ENCODE measurements around the gene CSNK1D.

Gene CSNK1D

DNA sequence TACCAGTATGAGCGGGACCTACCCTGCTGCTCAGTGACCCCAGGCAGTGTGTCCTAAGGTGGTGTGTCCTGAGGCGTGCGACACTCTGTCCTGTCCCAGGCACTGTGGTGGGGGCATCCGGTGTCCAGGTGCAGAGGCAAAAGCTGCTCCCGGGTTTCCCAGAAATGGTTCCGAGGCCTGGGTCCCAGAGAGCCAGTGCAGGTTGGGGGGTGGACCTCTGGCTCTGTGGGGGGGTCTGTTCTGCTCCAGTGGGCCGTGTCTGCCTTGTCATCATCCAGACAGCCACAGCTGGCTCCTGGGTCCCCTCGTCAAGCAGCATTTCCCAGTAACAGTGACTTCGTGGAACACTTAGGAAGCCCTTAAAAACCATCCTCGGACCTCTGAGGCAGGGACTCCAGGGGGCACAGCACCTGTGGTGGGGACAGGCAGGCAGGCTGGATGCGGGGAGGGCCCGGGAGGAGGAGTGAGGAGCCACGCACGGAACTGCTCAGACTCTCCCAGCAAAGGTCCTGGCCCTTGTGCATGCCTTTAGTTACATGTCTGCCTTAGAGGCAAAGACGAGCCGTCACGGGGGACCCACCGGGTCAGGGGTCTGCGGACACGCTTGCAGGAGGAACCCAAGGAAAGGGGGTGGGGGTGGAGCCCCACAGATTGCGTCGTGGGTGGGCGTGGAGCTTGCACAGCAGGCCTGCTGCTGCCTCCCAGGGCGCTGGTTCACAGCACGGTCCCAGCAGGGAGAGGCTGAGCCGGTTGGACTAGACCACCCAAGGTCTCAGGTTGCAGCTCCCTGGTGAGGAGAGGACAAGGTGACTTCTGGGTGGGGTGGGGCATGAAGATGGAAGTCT is 39.1 kb downstream of the CSNK1D start:
- Histone ChIP-seq H3K4me2 (ENCODE audit: low read length) (no peak overlapping the region), H4K20me1 (ENCODE audit: insufficient read depth, low read length) (no peaks in the 10 kb centered on the region), H3K9ac (ENCODE audit: low read length) (no peak overlapping the region)

GRCh38 chr17:82232876-82233785 is 40.4 kb downstream of the CSNK1D start:
- Histone ChIP-seq H3K9ac (ENCODE audit: low read length) (no peak overlapping the region), H3K27me3 (ENCODE audit: low read depth, low read length) (peaks cover 19% of the 10 kb centered on the region), H3K4me2 (ENCODE audit: low read length) (no peak overlapping the region), H3K4me1 (ENCODE audit: low read length) (peaks cover 6% of the 10 kb centered on the region), H3K27ac (ENCODE audit: low read length) (no peak overlapping the region), H3K4me3 (ENCODE audit: low read length) (no peak overlapping the region), H2AFZ (ENCODE audit: low read depth, low read length) (no peak overlapping the region), H4K20me1 (ENCODE audit: insufficient read depth, low read length) (no peaks in the 10 kb centered on the region), H3K9me3 (ENCODE audit: insufficient read depth, low read length) (no peaks in the 10 kb centered on the region), H3K36me3 (replicated peaks; ENCODE audit: low read depth, low read length) (no peaks in the 10 kb centered on the region), H3K79me2 (ENCODE audit: low read length) (no peaks in the 10 kb centered on the region)
- TF ChIP-seq EZH2phosphoT487 (IDR thresholded peaks at IDR 0.05; ENCODE audit: low read depth), result no peak
- TF ChIP-seq, protein P1, sequence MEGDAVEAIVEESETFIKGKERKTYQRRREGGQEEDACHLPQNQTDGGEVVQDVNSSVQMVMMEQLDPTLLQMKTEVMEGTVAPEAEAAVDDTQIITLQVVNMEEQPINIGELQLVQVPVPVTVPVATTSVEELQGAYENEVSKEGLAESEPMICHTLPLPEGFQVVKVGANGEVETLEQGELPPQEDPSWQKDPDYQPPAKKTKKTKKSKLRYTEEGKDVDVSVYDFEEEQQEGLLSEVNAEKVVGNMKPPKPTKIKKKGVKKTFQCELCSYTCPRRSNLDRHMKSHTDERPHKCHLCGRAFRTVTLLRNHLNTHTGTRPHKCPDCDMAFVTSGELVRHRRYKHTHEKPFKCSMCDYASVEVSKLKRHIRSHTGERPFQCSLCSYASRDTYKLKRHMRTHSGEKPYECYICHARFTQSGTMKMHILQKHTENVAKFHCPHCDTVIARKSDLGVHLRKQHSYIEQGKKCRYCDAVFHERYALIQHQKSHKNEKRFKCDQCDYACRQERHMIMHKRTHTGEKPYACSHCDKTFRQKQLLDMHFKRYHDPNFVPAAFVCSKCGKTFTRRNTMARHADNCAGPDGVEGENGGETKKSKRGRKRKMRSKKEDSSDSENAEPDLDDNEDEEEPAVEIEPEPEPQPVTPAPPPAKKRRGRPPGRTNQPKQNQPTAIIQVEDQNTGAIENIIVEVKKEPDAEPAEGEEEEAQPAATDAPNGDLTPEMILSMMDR (IDR thresholded peaks at IDR 0.05; ENCODE audit: low read depth, low read length), result no peak

More for the DNA sequence above, 39.1 kb downstream of the CSNK1D start:
- H2AFZ ChIP-seq (ENCODE audit: low read depth, low read length), result no peak overlapping the region
- peaks cover 12% of the 10 kb centered on the region for H3K4me1 ChIP-seq (ENCODE audit: low read length)
- no peak overlapping the region for H3K27ac ChIP-seq (ENCODE audit: low read length)
- H3K27me3 ChIP-seq (ENCODE audit: low read depth, low read length), result peaks cover 19% of the 10 kb centered on the region
- TF ChIP-seq, protein P1 (IDR thresholded peaks at IDR 0.05; ENCODE audit: low read depth, low read length), result no peak
- no peak for TF ChIP-seq EZH2phosphoT487 (IDR thresholded peaks at IDR 0.05; ENCODE audit: low read depth)
- H3K36me3 ChIP-seq (replicated peaks; ENCODE audit: low read depth, low read length), result no peaks in the 10 kb centered on the region
- H3K79me2 ChIP-seq (ENCODE audit: low read length), result no peaks in the 10 kb centered on the region
- no peaks in the 10 kb centered on the region for H3K9me3 ChIP-seq (ENCODE audit: insufficient read depth, low read length)
- no peak overlapping the region for H3K4me3 ChIP-seq (ENCODE audit: low read length)

DNA sequence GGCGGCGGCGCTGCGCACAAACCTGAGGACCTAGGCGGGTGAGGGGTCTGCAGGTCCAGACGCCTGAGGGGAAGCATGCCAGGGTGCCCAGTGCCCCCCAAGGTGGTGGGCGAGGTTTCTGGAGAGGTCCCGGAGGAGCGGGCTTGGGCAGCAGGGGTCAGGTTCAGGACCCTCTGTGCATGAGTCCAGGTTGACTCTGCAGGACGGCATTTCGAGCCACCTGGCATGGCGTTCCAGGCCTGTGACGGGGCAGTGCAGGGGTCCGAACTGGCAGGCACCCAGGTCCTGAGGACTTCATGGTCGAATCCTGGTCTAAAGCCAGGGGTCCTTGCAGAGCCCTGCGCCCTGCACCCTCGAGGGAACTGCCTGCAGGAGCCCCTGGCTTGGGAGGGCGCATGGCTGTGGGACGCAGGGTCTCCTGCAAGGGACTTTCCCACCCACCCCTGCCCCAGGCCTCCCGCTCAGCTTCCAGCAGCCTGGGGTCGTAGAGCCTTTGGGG is 41.1 kb downstream of the CSNK1D start:
- no peaks in the 10 kb centered on the region for H3K36me3 ChIP-seq (replicated peaks; ENCODE audit: low read depth, low read length)
- no peak overlapping the region for H3K27ac ChIP-seq (ENCODE audit: low read length)
- no peak overlapping the region for H3K4me3 ChIP-seq (ENCODE audit: low read length)
- TF ChIP-seq, protein P1 (IDR thresholded peaks at IDR 0.05; ENCODE audit: low read depth, low read length), result no peak
- no peak for TF ChIP-seq EZH2phosphoT487 (IDR thresholded peaks at IDR 0.05; ENCODE audit: low read depth)
- peaks cover 19% of the 10 kb centered on the region for H3K27me3 ChIP-seq (ENCODE audit: low read depth, low read length)
- H4K20me1 ChIP-seq (ENCODE audit: insufficient read depth, low read length), result no peaks in the 10 kb centered on the region
- 0 out of 2 replicates have a peak, but pooled peaks cover 3% of the 10 kb centered on the region for H3K4me1 ChIP-seq (ENCODE audit: low read length)
- no peak overlapping the region for H2AFZ ChIP-seq (ENCODE audit: low read depth, low read length)
- H3K9me3 ChIP-seq (ENCODE audit: insufficient read depth, low read length), result no peaks in the 10 kb centered on the region
- no peaks in the 10 kb centered on the region for H3K79me2 ChIP-seq (ENCODE audit: low read length)
- no peak overlapping the region for H3K9ac ChIP-seq (ENCODE audit: low read length)
- no peak overlapping the region for H3K4me2 ChIP-seq (ENCODE audit: low read length)
